ENCODE data around the gene SIGLEC14.
"Not testable (repeated sequence)": the region's sequence is repeated elsewhere in the genome, so short reads cannot be mapped to it uniquely, and the experiment has no call there.

Gene SIGLEC14, protein sequence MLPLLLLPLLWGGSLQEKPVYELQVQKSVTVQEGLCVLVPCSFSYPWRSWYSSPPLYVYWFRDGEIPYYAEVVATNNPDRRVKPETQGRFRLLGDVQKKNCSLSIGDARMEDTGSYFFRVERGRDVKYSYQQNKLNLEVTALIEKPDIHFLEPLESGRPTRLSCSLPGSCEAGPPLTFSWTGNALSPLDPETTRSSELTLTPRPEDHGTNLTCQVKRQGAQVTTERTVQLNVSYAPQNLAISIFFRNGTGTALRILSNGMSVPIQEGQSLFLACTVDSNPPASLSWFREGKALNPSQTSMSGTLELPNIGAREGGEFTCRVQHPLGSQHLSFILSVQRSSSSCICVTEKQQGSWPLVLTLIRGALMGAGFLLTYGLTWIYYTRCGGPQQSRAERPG

DNA sequence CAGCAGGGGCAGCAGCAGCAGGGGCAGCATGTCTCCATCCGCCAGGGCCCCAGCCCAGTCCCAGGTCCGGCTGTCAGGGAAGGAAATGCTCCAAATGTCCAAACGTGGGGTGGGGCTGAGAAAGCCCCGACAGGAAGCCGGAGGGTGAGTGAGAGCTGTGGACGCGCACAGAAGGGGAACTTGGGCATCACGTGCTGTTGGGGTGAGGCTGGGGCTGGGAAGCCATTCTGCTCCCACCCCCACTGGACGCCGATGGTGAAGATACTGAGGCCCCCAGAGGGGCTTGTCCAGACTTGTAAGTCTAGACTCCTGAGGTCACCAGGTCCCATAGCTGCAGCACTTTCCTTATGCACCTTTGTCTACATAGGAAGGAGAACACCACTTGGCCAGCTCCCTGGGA lies at the start of gene SIGLEC14:
Gene SIGLEC14 (minus strand): TSS at position 96 of the 400 bp plus-strand sequence. CDS start 66 bp downstream, at position 30.
- not testable (repeated sequence) for DNase-seq (ENCODE audit: low read depth)

DNA sequence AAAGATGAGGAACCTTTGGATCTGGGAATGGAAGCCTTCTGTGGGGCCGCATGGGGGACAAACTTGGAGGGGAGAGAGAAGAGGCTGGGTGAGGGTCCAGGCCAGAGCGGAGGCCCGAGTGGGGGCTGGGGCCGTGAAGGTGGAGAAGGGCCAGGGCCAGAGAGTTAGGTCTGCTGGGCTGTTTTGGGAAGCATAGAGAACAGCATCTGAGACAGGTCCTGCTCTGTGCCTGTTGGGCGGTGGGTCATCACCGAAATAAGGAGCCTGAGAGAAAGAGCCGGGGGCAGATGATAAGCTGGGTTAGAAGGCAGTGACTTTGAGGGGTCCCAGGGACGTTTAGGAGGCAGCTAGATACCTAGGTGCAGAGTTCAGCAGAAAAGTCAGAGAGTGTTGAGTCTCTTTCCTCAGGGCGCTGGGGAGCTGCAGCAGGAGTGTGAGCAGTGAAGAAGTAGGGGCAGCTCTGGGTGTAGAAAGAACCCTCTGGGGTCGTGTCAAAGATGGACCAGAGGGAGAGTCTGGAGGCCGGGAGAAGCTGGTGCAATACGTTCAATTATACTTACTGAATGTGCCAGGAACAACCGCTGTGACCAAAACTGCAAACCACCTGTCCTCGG lies 49.2 kb upstream of the SIGLEC14 start:
- DNase-seq (ENCODE audit: low read depth): no peak

DNA sequence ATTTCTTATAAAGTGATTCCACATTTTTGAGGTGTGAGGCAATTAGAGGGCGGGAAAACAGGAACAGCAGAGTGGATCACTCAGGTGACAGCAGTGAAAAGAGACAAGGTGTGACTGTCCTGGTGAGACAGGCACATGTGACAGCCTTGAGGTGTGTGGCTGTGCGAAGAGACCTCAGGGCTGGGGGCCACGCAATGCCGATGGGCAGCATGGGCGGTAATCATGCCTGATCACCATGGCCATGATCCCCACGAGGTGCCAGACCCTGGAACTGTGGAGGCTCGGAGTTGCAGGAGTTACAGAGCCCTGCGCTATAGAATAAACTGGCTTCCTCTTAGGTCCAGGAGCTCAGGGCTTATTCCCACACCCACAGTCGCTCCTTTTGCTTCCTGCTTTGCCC lies 48.5 kb upstream of the SIGLEC14 start:
- DNase-seq (ENCODE audit: low read depth): no peak

DNA sequence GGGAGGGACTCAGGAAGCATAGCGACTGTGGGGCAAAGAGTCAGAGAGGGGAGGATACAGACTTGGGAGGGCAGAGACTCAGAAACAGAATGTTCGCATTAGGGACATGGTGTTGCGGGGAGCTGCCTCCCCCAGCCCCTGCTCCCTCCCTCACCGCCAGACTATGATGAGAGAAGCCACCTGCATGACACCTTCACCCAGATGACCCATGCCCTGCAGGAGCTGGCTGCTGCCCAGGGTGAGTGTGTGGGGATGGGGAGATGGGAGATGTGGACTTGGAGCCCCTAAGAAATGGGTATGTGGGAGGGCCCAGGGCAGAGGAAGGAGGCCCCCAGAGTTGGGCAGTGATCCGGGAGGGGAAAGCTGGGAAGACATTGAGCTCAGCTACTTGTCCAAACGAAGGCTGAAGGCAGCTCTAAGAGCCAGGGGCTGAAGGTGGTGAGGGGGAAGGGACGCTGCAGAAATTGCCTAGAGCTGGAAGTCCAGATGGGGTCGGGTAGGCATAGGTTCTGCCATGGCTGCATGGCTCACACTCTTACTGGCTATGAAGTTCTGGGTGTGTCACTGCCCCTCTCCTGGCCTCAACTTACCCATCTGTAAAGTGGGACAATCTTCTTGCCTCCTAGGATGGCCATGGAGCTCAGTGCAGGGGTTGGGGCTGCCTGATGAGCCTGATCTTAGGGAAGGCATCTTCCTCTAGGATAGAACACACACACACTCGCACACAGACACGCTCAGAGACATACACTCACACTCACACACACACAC lies 47.9 kb upstream of the SIGLEC14 start:
- no peak for DNase-seq (ENCODE audit: low read depth)

DNA sequence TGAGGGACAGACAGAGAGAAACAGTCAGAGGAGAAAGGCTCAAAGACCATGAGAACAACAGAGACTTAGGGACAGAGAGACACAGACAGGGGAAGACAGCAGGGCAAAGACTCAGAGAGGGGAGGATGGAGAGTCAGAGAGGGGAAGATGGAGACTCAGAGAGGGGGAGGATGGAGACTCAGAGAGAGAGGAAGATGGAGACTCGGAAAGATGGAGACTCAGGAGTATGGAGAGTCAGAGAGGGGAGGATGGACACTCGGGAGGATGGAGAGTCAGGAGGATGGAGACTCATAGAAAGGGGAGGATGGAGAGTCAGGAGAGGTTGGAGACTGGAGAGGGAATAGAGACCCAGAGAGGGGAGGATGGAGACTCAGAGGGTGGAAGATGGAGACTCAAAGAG lies 47.2 kb upstream of the SIGLEC14 start:
- DNase-seq (ENCODE audit: low read depth): no peak

DNA sequence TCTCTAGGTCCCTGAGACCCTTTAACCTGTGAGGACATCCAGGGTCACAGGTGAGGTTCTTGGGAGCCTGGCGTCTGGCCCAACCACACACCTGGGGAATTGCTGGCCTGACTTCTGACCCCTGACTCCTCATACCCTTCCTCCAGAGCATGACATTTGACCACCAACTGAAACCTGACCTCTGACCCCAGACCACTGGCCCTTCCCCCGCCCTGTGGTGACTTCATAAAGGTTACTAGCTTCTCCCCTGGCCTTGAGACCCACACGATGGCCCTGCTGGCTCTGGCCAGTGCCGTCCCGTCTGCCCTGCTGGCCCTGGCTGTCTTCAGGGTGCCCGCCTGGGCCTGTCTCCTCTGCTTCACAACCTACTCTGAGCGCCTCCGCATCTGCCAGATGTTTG lies 46.6 kb upstream of the SIGLEC14 start, which contains the start of gene SPACA6:
Gene SPACA6 (plus strand): TSS at position 71 of the 400 bp plus-strand sequence. CDS start 197 bp downstream, at position 268.
- no peak for DNase-seq (ENCODE audit: low read depth)

DNA sequence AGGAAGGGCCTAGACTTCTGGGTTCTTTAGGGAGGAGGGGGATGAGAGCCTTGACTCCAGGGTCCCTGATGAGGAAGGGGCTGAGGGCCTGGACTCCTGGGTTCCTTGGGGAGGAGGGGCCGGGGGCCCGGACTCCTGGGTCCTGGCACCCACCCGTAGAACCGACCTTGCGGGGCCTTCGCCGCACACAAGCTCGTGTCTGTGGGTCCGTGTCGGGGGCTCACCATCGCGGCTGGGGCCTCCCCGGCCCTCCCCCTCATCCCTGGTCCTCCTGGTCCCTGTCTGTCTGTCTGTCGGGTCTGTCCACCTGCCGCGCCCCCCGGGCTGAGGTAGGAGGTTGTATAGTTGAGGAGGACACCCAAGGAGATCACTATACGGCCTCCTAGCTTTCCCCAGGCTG lies 45.8 kb upstream of the SIGLEC14 start:
- no peak for DNase-seq (ENCODE audit: low read depth)

DNA sequence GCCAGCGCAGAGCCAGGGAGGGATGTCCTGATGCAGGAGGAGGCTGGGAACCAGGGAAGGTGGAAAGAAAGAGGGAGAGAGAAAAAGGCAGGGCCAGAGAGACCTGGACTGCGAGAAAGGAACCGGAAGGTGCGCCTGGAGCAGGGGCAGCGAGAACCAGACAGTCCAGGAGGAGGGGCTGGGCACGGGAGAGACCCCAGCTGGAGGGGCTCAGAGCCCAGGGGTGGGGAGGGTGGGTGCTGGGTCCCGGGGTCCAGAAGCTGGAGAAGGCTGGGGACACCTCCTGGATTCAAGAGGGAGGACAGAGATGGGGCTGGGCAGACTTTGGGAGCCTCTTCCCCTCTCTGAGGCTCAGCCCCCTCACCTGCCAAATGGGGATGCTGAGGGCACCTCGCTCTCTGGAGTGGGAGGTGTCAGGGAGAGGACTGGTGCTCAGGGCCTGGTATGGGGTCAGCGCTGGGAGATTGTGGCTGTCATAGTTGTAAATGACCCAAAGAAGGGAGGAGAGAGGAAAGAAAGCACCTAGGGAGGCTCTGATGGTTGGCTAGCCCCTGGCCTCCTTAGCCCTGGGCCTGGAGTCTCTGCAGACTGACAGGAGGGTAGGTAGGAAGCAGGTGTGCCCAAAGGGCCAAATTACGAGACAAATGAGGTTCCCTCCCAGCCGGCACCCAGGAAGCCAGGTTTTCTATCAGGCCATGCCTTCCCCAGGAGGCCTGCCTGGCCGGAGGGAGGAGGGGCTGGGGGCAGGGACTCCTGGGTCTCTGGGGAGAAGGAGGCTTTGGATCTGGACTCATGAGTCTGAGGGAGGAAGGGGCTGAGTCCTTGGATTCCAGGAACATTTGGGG lies 45.2 kb upstream of the SIGLEC14 start:
- DNase-seq (ENCODE audit: low read depth): no peak

DNA sequence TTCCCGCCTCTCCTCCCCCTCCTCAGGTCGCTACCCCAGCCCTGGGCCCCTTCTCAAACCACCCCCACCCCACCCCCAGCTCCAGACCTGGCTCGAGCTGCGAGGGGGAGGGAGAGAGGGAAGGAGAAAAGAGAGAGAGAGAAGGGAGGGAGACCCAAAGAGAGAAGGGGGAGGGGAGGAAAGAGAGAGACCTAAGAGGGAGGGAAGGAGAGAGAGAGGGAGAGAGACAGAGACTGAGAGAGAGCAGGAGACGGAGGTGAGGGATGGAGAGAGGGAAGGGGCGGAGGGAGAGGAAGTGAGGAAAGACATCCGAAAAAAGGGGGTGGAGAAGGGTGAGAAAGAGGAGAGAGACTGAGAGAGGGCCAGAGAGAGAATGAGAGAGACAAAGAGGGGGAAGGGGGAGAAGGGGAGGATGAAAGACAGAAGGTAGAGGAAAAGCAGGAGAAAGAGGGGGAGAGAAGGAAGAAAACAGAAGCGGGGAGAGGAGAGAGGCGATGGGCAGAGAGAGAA lies 44.5 kb upstream of the SIGLEC14 start:
- no peak for DNase-seq (ENCODE audit: low read depth)

DNA sequence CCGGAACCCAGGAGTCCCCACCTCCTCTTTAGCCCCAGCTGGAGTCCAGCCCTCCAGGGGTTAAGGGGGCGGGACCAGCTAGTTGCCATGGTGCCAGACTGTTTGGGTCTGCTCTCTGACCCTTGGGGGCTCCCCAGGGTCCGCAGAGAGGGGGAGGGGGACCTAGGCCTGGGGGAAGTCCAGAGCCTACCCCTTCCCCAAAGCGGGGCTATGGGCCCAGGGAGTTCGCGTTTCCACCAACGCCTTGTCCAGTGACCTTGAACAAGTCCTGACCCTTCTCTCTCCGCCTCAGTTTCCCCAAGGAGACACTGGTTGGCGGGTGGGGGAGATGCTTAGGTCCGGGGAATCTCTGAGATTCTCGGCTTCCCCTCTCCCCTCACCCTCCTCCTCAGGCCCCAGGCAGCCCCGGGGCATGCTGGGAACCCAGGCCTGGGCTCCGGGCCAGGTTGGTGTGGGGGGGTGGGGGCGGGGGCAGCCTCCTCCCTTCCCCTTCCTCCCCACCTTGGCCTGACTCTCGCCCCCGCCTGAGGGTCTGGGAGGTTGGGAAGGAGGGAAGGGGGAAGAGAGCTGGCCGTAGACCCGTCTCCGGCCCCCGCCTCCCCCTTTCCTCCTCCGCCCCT lies 43.9 kb upstream of the SIGLEC14 start:
- no peak for DNase-seq (ENCODE audit: low read depth)

DNA sequence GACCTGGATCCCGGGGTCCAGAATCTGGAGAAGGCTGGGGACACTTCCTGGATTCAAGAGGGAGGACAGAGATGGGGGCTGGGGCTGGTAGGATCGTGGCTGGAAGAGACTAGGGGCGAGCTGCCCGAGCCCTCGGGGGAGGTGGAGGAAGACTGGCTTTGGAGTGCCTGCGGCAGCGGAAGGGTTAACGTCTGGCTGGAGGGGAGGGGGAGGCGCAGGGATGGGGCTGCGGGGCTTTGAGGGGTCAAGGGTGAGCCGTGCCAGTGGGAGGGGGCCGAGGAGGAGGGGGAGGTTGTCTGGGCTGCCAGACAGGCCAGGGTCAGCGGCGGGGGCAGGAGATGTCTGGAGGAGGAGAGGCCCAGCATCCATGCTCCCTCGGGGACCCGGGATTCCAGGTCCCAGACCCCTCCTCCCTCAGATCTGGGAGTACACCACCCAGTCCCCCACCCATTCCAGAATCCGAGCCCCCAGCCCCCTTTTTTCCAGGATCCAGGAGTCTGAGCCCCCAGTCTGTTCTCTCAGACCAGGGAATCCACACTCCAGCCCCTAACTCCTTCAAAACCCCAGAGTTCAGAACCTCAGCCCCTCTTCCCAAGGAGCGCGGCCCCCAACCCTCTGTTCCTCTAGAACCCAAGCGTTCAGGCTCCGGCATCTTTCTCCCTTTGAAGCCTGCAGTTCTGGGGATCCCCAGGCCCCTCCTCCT lies 43.3 kb upstream of the SIGLEC14 start:
- DNase-seq (ENCODE audit: low read depth): no peak

DNA sequence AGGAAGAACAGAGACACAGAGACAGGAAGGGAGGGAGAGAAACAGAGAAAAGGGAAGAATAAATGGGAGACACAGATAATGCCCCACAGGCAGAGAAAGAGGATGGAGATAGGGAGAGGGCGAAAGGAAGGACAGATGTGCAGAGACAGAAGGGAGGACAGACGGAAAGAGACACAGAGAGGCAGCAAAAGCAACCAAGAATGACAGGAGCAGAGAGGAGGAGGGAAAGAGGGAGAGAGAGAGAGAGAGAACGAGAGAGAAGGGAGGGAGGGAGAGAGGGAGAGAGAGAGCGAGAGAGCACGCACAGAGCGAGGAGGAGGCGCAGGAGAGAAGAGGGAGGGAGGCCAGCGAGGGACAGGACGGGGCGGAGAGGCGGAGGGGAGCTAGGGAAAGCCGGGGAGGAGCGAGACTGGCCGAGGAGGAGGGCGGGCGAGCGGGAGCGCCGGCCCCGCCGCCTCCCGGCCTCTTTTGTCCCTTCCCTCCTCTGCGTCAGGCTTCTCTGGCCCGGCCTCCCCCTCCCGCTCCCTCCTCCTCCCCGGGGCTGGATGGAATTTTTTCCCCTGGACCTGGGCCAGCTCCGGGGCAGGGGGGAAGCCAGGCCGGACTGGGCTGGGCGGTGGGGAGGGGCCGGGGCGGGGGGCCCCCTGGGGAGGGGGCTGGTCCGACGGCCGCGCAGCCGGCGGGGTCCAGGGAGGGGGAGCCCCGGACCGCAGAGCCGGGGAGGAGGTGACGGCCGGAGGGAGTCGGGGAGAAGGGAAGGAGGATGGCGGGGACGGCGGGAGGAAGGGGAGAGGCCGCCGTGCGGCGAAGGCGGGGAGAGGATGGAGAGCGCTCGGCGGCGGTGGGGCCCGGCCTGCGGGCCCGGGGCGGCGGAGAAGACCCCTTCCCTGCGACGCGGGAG lies 42.3 kb upstream of the SIGLEC14 start:
- DNase-seq (ENCODE audit: low read depth): peak; percentile 93

DNA sequence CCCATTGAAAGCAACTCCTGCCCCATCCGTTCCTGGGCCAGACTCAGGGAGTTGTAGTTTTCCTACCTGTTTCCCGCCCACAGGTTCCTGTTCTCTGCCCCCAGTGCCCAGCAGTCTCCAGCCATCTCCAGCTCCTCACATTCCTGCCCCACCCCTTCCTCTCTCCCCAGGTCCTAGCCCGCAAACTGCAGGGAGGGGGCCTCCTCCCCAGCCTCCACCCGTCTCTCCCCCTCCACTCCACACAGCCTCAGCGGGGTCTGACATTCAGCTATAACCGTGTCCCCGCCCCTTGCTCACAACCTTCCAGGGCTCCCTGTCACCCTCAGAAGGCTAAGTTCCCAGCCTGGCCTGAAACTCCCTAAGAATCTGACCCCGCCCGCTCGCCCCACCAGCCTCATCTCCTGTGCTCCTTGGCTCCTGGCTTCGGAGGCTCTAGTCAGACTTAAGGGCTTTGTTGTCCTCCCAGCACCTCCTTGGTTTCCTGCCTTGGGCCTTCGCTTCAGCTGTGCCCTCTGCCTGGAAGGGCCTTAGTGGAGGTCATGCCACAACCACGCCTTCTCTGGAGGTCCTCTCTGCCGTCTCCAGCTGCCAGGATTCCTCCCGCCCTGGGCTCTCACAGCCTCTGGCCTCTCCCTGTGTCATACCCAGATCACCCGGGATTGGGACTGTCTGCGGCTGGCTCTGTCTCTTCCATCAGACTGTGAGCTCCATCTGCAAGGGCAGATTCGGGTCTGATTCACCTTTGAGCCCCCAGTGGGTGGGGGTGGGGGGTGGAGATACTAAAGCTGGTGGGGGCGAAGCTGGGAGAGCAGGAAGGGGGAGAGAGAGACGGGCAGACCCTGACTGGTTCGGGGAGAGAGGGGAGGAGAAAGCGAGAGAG lies 41.4 kb upstream of the SIGLEC14 start:
- no peak for DNase-seq (ENCODE audit: low read depth)

DNA sequence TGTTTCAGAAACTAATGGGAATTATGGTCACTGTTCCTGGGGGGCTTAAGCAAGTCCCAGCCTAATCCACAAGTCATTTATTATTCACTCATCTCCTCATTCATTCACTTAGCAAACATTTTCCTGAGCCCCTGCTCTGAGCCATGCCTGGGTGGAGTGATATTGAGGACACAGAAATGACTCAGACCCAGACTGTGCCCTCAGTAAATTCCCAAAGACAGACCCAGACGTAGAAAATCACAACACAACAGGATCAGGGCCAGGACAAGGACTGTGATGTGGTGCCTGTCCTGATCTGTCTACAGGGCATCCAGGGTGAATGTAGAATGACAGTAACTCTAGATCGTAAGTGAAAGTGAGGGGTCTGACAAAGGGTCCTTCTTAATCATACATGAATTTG lies 39.5 kb upstream of the SIGLEC14 start:
- no peak for DNase-seq (ENCODE audit: low read depth)

DNA sequence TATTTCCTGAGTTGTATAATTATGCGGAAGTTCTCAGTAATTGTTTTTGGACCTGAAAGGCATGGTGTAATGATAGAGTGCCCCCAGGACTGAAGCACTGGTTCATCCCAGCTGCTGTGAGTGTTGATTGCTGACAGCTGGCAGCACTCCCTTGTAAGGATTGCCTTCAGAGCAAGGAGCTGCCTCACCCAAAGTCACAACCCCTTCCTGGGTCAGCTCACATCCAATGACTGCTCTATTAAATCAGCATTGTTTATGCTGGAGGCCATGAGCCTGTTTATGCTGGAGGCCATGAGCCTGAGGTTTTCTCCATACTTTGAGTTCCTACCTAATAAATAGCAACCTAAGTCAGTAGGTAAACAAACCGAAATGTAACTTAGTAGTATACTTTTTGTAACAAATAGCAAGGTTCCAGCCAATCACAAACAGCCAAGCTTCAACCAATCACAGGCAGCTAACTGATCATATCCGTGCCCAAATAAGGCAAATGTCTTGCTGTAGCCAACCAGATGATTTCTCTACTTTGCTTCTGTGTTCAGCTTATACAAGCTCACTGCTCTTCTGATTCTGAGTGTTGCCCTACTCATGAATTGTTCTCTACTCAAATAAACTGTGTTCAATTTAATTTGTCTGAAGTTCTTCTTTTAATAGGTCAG lies 34.8 kb upstream of the SIGLEC14 start:
- DNase-seq (ENCODE audit: low read depth): no peak

DNA sequence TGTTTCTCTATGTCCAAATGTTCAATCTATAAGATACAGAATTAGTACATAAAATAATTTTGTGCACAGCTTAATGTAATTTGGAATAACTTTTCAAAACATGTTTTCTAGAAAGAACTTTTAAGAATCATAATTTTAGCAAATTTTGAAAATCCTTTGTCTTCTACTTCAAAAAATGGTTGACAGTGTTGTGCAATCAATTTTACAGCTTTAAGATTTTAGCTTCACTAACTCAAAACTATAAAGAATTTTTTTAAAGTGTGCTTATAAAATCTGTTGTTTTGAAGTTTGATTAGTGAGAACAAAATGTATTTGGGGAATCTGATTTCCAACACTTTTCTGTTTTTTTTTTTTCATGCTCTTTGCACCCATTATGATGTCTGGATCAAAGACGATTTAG lies 33.8 kb upstream of the SIGLEC14 start:
- DNase-seq (ENCODE audit: low read depth): no peak

DNA sequence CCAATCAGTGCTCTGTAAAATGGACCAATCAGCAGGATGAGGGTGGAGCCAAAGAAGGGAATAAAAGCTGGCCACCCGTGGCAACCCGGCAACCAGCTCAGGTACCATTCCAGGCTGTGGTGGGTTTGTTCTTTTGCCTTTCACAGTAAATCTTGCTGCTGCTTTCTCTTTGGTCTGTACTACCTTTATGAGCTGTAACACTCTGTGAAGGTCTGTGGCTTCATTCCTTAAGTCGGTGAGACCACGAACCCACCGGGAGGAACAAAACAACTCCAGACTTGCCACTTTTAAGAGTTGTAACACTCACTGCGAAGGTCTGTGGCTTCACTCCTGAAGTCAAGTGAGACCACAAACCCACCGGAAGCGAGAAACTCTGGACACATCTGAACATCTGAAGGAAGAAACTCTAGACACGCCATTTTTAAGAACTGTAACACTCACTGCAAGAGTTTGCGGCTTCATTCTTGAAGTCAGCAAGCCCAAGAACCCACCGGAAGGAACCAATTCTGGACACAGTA lies 30.0 kb upstream of the SIGLEC14 start:
- no peak for DNase-seq (ENCODE audit: low read depth)

All from stromal cell of bone marrow (primary cell).